Gastrocnemius medialis (tissue), 4 donors: ENCODE data around the gene EIF2B2. TPM values are rescaled to one million over a fixed set of nuclear protein-coding genes. Genes with fewer than 3 reads are reported as not detected.

ENCODE experiments used
- ATAC-seq, 2 donors: fragments of 150-250 bp; one replicate each; pipeline ENCODE4 v1.9.1; 2016
- DNase-seq, 2 donors: peaks; one replicate each; pipeline ENCODE4 v3.0.0-alpha.2; 2019
- H3K27ac ChIP-seq, 4 donors: fragments of 200-600 bp; sonication (generic); 1 replicate in 1 of 4; 2 replicates in 3 of 4; pipeline ENCODE4 v1.5.1; 2016 to 2018; ENCODE audit warnings: mild to moderate bottlenecking in 2 of 4, moderate library complexity in 1 of 4
- H3K27me3 ChIP-seq, 3 donors: fragments of 200-600 bp; sonication (generic) in 2 of 3; 1 replicate in 1 of 3; 2 replicates in 2 of 3; pipeline versions ENCODE4 v1.5.1 to v1.6.0; 2016 to 2019; ENCODE audit warnings: mild to moderate bottlenecking in 1 of 3, moderate library complexity in 1 of 3
- H3K36me3 ChIP-seq, 2 donors: fragments of 200-600 bp; sonication (generic) in 1 of 2; one replicate each; pipeline ENCODE4 v1.5.1; 2017 to 2018
- H3K4me1 ChIP-seq, 2 donors: fragments of 200-600 bp; sonication (generic) in 1 of 2; one replicate each; pipeline ENCODE4 v1.5.1; 2016 to 2017; ENCODE audit warnings: mild to moderate bottlenecking in 2 of 2
- H3K4me3 ChIP-seq, 4 donors: fragments of 200-600 bp; sonication (generic) in 3 of 4; 1 replicate in 1 of 4; 2 replicates in 3 of 4; pipeline ENCODE4 v1.5.1; 2016 to 2019; ENCODE audit warnings: mild to moderate bottlenecking in 2 of 4
- H3K9me3 ChIP-seq, 3 donors: fragments of 200-600 bp; sonication (generic) in 2 of 3; 1 replicate in 1 of 3; 2 replicates in 2 of 3; pipeline ENCODE4 v1.5.1; 2016 to 2019
- CTCF ChIP-seq, 5 experiments: fragments of 450-650 bp in 3 of 5; fragments of 200-600 bp in 2 of 5; sonication (generic) in 2 of 5; IDR thresholded peaks in 4 of 5; conservative IDR thresholded peaks in 1 of 5; 1 replicate in 4 of 5; 2 replicates in 1 of 5; pipeline ENCODE4 v1.5.1; 2016 to 2019; ENCODE audit warnings: antibody characterized with exemption in 5 of 5, mild to moderate bottlenecking in 3 of 5, moderate library complexity in 3 of 5
- POLR2A ChIP-seq, 2 donors: fragments of 450-650 bp; IDR thresholded peaks; one replicate each; pipeline ENCODE4 v1.6.1; 2017; ENCODE audit warnings: antibody characterized with exemption in 2 of 2, mild to moderate bottlenecking in 2 of 2, moderate library complexity in 2 of 2
- in situ Hi-C, 4 donors: fragments of 200-750 bp; cut with MboI; loops; one replicate each; pipeline versions ENCODE4 v1.15.0 to v1.8.0; 2017; ENCODE audit warnings: low sequenced_read_pairs in 4 of 4
- intact Hi-C: fragments of 100-400 bp; cut with DNase I; formaldehyde crosslinking; loops from one replicate; pipeline ENCODE4 v1.15.1; 2023; ENCODE audit warnings: low total_unique reads
- total RNA-seq, 4 donors: library from RNA; depleted of rRNA; stranded (reverse); fragments of >200 nt; gene quantifications; one replicate each; pipeline versions ENCODE4 v1.1.0 to v1.2.3, GENCODE V29; 2016

Gene EIF2B2
- total RNA-seq, 4 donors from 2014 or later, result 42.7 to 79.0 (median 69.9) TPM

- no peaks in the 10 kb centered on the region for H3K9me3 ChIP-seq
Observed at GRCh38 chr14:75047506-75047905, 44.8 kb downstream of the EIF2B2 start.

DNA sequence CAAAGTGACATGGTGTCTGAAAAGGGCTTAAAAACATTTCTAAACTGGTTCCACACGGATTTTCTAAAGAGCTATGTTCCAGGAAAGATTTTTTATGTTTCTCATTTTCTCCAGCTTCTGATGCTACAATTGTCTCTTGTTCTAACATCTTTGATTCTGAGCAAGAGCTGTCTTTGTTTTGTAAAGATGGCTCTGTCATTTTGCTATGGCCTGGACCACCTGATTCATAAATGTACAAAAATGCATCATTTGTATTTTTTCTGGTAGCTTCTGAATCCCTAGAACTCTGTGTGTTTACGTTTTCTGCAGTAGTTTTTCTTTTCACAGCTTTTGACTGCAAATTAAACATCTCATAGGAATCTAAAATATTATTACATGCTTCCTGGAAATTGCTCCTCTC, 45.4 kb downstream of the EIF2B2 start:
- TF ChIP-seq CTCF (IDR thresholded peaks at IDR 0.05 in 4 of 5, conservative IDR thresholded peaks at IDR 0.05 in 1 of 5) (no peak), POLR2A (IDR thresholded peaks at IDR 0.05) (no peak)
- in situ Hi-C loops, result no loop called here
- DNase-seq (no peak), ATAC-seq (no peak)
- intact Hi-C loops, result loop anchor here (5.0 kb wide), 1 partner anchor 39 kb away; no protein-coding TSS in a partner anchor
- Histone ChIP-seq H3K27me3 (no peaks in the 10 kb centered on the region), H3K9me3 (no peaks in the 10 kb centered on the region), H3K4me1 (peaks cover 32 to 55% of the 10 kb centered on the region in 2 donors), H3K27ac (no peak overlapping the region), H3K36me3 (no peaks in the 10 kb centered on the region), H3K4me3 (no peak overlapping the region)

More at GRCh38 chr14:75047506-75047905, 44.8 kb downstream of the EIF2B2 start:
- H3K4me3 ChIP-seq, result no peak overlapping the region
- ATAC-seq, result no peak
- H3K4me1 ChIP-seq, result peaks cover 32 to 55% of the 10 kb centered on the region in 2 donors
- in situ Hi-C loops (no loop called here), intact Hi-C loops (loop anchor here (5.0 kb wide), 1 partner anchor 40 kb away; no protein-coding TSS in a partner anchor)
- peaks cover 0 to under 1% of the 10 kb centered on the region in 2 donors for H3K36me3 ChIP-seq
- DNase-seq, result no peak
- no peaks in the 10 kb centered on the region for H3K27me3 ChIP-seq
- TF ChIP-seq CTCF (IDR thresholded peaks at IDR 0.05 in 4 of 5, conservative IDR thresholded peaks at IDR 0.05 in 1 of 5), result no peak
- TF ChIP-seq POLR2A (IDR thresholded peaks at IDR 0.05), result no peak
- no peak overlapping the region for H3K27ac ChIP-seq

DNA sequence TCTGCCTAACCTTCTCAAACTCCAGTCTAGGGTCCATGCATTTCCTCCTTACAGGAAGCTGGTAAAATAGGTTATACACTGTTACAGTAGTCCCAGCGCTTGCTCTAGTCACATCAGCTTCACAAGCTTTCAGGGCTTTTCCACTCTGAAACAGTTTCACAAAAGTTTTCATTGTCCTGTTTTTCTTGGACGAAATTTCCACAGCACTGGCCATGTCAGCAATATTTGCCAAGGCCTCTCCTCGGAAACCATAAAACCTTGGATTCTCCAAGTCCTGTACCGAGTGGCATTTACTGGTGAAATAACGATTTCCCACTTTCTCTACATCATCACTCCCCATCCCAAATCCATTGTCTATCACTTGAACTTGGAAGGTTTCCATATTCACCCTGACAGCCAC, 46.4 kb downstream of the EIF2B2 start:
- Histone ChIP-seq H3K4me1 (peaks cover 29 to 52% of the 10 kb centered on the region in 2 donors), H3K27me3 (no peaks in the 10 kb centered on the region), H3K27ac (peak overlapping the region; percentile 52 to 88 (median 68)), H3K36me3 (no peaks in the 10 kb centered on the region), H3K9me3 (no peaks in the 10 kb centered on the region), H3K4me3 (no peak overlapping the region)
- intact Hi-C loops (loop anchor here (5.0 kb wide), 1 partner anchor 38 kb away; no protein-coding TSS in a partner anchor), in situ Hi-C loops (no loop called here)
- ATAC-seq, result no peak
- DNase-seq, result no peak
- TF ChIP-seq CTCF (IDR thresholded peaks at IDR 0.05 in 4 of 5, conservative IDR thresholded peaks at IDR 0.05 in 1 of 5) (no peak), POLR2A (IDR thresholded peaks at IDR 0.05) (no peak)

- intact Hi-C loops (loop anchor here (2.0 to 5.0 kb wide), 2 partner anchors 15 to 38 kb away; partner anchors contain the start of gene ACYP1), in situ Hi-C loops (no loop called here)
- Histone ChIP-seq H3K27me3 (no peaks in the 10 kb centered on the region), H3K4me3 (no peak overlapping the region), H3K27ac (peak overlapping the region; percentile 81 to 91 (median 88)), H3K4me1 (peaks cover 23 to 46% of the 10 kb centered on the region in 2 donors), H3K36me3 (no peaks in the 10 kb centered on the region), H3K9me3 (no peaks in the 10 kb centered on the region)
- DNase-seq, result no peak
- TF ChIP-seq CTCF (IDR thresholded peaks at IDR 0.05 in 4 of 5, conservative IDR thresholded peaks at IDR 0.05 in 1 of 5) (no peak), POLR2A (IDR thresholded peaks at IDR 0.05) (no peak)
- peak; percentile 29 to 53 for ATAC-seq
Observed at GRCh38 chr14:75049731-75050201, 47.0 kb downstream of the EIF2B2 start.
